Frontal cortex (tissue), 4 donors: ENCODE results near the gene HIVEP3. TPM values are rescaled to one million over a fixed set of nuclear protein-coding genes. Genes with fewer than 3 reads are reported as not detected.

Experiments used
- DNase-seq, 2 donors: peaks; one replicate each; pipeline ENCODE4 v3.0.0; 2012; ENCODE audit warnings: low spot score in 2 of 2
- FAIRE-seq: peaks from 2 replicates; lab custom pipeline; 2012; peaks lifted over from hg19 to GRCh38; lab: Jason Lieb, UNC
- total RNA-seq: library from RNA; depleted of rRNA; stranded (reverse); fragments of >200 nt; gene quantifications from one replicate; pipeline ENCODE4 v1.2.3, GENCODE V29; 2014
- donor health status: control.
- donor health status: control.
- donor health status: control.

HIVEP3 gene
- total RNA-seq, 1 donor from 2014 or later = 12.6 TPM

GRCh38 chr1:41833519-41834000 is 85.2 kb downstream of the HIVEP3 start:
- no peak for FAIRE-seq
- no peak for DNase-seq

- FAIRE-seq (no peak), DNase-seq (peak in 1 of 2 donors; percentile 26)
Observed at GRCh38 chr1:41830726-41831125, 88.0 kb downstream of the HIVEP3 start.

- FAIRE-seq (no peak), DNase-seq (no peak)
Observed at GRCh38 chr1:41827991-41828570, 90.6 kb downstream of the HIVEP3 start.

DNA sequence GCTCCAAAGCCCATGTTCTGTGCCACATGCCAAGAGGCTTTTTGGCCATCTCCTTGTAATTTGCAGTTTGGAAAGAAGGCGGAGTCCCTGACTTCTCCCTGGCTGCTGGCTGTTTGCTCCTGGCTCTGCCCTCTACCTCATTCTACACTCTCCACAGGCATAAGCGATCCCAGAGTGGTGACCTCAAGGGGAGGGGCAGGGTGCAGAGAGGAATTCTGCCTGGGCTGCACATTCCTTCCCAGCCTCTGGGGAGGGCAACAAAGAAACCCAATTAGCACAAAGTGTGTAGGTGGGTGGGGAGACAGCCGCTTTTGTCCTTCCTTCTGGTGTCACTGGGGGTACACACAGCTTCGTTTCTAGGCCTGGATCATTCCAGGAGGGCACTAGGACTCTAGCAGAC is 95.3 kb downstream of the HIVEP3 start:
- DNase-seq = no peak

GRCh38 chr1:41822866-41823265 is 95.9 kb downstream of the HIVEP3 start:
- DNase-seq (no peak), FAIRE-seq (no peak)

More for the DNA sequence above, 95.3 kb downstream of the HIVEP3 start:
- FAIRE-seq = no peak

DNA sequence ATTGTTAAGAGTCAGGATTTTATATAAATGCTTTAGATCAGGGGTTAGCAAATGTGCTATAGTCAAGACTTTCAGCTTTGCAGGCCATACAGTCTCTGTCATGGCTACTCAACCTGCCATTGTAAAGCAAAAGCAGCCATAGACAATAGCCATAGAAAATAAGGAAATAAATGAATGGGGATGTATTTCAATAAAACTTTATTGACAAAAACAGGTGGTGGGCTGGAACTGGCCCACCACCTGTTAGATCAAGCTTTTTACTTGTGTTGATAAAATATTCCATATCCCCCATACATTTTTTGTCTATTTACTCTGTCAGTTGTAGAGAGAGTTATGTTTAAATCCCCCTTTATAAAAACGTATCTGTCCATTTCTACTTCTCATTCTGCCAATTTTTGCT is 98.9 kb downstream of the HIVEP3 start:
- DNase-seq = no peak
- no peak for FAIRE-seq

GRCh38 chr1:41819069-41819468 is 99.7 kb downstream of the HIVEP3 start:
- no peak for FAIRE-seq
- no peak for DNase-seq

GRCh38 chr1:41816061-41816460 is 102.7 kb downstream of the HIVEP3 start:
- FAIRE-seq (no peak), DNase-seq (no peak)

DNA sequence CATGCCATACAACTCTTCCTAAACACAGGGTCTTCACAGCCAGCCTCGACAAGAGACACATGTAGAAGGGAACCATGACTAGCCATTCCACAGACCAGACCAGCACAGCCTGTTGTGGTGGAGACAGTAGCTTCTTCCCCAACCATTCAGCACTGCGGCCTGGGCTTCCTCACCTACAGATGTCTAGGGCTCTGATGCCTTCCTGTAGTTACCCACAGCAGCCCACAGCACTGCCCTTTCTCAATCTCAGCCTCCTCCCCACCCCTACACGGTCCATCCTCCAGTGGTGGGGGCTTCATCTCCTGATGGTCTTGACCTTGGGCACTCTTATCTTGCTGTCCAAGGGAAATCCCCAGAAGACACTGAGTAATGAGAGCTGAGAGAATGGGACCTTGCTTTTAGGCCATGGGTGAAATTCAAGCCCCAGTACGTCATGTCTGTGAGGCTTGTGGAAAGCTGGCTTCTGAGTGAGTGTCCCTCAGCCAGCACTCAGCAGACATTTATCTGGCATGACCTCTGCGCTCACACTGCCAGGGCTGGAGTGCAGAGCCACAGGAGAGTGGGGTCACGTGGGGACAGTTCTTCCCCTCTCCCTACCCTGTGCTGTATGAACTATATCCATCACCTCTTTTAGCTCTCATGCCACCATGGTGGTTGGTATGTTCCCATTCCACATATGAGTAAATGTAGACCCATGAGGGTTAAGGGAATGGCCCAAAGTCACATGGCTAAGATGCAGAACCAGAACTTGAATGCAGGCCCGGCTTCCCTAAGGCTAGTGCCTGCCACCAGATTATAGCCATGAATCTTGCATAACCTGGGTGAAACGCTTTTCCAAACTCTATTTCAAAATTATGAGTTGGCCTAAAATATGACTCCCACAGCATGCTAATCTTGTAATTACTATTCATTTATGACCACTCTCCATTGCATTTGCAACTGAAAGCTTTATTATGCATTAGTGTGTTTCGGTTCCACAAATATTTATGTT is 104.7 kb downstream of the HIVEP3 start:
- DNase-seq (no peak), FAIRE-seq (no peak)

DNA sequence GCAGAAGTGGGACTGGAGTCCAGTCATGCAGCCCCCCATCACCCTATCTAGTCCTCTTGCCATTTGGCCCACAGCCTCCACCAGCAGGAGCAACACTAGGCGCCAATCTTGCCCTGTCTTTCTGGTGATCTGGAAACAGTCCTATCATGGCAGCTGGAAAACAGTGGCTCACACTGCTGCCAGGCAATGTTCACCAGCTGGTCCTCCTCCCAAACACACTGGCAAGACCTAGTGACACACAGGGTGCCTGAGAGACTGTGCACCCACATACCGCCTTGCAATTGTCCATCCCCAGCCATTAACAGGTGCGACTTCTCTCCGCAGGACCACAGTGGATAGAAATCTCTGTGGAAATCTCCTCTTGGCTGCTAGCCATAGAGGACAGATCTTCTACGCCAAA is 105.5 kb downstream of the HIVEP3 start:
- DNase-seq (no peak), FAIRE-seq (no peak)

GRCh38 chr1:41812453-41812852 is 106.3 kb downstream of the HIVEP3 start:
- no peak for FAIRE-seq

GRCh38 chr1:41812051-41812450 is 106.7 kb downstream of the HIVEP3 start:
- FAIRE-seq (no peak), DNase-seq (peak in 1 of 2 donors; percentile 28)

More at GRCh38 chr1:41812453-41812852, 106.3 kb downstream of the HIVEP3 start:
- DNase-seq = no peak

DNA sequence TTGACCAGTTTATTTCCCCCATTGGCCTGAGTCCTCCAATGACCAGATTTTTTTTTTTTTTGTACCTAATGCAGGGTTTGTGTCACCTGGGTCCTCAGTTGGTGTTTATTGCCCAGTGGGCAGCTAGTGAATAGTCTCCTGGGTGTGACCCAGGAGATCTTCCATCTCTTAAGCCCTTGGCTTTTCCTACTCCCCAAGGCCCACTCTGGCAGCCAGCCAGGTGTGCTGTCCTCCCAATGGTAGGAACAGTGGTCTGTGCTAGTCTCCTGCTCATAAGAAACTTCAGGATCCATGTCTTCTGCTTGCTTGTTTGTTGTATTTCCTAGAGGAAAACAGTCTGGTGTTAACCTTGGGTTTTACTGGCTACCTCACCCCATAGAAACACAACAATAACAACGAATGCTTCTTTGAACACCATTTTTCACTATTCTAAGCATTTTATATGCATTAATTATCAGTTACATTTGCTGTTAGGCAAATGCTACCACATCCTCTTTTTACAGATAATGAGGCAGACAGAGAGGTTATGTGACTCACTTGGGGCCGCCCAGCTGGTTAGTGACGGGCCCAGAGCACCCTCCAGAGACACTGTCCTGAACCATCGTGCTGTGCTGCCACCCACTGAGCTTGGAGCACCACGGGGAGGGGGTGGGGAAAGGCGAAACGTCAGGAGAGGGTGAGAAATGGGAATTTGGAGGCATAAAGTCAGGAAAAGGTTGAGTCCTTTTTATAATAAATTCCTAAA is 107.5 kb downstream of the HIVEP3 start:
- no peak for FAIRE-seq
- no peak for DNase-seq

- FAIRE-seq = no peak
- no peak for DNase-seq
Observed at GRCh38 chr1:41810446-41810845, 108.3 kb downstream of the HIVEP3 start.

DNA sequence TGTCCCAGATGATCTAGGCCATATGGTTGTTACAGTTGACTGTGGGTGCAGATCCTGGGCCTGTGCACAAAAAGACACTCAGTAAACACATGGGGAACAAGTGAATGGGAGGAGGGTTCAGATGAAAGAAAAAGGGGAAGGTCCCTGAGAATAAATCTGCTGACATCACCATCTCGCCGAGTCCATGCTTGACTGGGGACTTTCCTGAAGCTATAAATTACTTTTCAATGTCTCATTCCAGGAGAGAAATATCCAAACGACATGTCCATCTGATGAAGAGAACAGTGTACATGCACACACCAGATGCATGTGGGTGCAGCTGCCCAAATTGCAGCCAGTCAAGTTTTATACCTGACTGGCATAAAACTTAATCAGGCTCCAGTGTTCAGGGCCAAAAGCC is 109.0 kb downstream of the HIVEP3 start:
- DNase-seq (no peak), FAIRE-seq (no peak)

- DNase-seq = no peak
- no peak for FAIRE-seq
Observed at GRCh38 chr1:41807390-41807789, 111.3 kb downstream of the HIVEP3 start.

DNA sequence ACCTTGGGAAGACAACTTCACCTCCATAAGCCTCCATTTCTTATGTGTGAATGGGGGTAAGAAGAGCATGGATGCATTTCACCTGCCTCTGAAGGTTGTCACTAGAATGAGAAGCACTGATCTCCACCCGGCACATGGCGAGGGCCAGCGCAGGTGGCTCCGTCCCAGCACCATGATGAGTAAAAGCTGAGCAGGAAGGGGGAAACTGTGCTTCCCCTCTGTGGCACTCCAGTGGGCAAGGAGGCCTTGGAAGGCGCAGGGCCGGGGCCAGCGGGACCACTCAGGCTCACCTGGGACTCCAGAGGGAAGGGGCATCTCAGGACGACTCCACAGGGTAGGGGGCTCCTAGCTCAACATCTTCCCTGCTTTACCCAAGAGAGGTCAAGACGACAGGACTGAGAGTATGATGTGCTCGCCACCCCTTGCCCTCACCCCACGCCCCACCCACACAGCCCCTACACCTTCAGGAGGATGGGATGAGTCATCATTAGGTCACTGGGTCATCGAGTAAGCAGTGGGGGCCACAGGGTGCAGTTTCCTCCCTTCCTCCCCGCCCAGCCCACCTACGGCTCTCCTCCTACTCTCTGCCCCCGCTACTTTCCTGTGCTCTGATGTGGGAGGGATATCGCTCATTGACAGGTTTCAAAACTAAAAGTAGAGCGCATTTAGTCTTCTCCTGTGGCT is 112.1 kb downstream of the HIVEP3 start:
- FAIRE-seq (no peak), DNase-seq (no peak)

DNA sequence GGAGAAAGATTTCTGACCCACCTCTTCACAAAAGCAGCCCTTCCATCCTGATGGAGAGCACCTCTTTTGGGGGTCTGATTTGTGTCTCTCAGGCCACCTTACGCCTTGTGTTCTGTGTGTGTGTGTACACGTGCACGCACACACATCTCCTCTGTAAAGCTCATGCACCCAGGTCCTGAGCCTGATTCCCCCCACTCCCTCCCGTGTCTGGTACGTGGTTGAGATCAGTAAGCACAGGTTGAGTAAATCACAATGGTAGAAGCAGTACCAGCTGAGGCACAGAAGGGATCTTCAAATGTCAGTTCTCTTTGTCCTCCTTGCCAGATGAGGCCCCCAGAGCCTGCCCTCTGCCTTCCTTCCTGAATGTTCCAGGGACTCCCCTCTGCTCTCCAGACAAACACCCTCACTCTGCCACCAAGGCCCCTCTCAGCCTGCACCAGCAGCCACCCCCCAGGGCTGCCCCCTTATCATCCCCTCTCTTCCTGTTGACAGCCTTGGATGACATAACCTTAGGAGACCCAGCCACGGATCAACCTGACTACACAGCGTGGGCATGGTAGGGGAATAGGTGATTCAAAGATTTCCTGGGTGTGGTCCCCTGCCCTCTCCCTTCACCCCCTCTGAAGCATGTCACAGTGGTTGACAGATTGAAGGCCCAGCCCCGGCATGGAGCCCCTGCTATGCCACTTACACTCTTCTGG is 112.8 kb downstream of the HIVEP3 start:
- DNase-seq = no peak
- no peak for FAIRE-seq

GRCh38 chr1:41804176-41804575 is 114.5 kb downstream of the HIVEP3 start:
- DNase-seq (no peak), FAIRE-seq (no peak)
